Measurements from ENCODE around the gene SLC9A9.

Gene SLC9A9

DNA sequence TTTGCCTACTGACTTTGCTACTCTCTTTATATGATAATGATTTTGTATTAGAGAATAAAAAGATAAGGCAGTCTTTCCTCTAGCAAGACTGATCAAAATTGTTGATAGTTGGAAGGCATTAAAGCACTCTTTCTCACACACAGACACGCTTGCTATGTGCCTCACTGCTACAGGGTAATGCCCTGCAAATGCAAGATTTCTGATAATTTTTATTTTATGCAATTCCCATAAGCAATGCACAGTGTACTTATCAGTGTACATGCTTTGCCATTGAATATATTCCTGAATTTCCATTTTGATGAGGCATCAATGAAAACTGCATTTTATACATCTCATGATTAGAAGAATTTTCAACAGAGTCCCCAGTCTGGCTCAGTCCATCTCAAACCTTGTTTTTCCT lies 465.5 kb downstream of the SLC9A9 start:
- DNase-seq, result no peak

DNA sequence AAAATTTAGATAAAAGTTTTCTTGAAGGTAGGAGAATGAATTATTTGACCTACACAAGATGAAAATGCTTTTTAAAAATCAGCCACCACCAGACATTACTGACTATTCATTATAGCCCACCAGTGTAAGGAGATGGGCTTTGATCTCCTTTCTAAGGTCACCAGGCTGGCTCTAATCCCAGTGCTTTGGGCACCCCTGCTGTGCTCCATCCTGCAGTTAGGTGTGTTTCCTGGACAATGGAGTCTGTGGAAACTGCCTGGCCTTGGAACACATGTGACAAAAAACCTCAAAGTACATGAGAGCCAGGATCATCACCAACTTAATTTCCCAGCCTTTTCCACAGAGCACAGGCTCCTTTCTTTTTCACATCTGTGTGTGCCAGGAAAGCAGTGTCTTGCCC lies 467.8 kb downstream of the SLC9A9 start:
- no peak for DNase-seq

DNA sequence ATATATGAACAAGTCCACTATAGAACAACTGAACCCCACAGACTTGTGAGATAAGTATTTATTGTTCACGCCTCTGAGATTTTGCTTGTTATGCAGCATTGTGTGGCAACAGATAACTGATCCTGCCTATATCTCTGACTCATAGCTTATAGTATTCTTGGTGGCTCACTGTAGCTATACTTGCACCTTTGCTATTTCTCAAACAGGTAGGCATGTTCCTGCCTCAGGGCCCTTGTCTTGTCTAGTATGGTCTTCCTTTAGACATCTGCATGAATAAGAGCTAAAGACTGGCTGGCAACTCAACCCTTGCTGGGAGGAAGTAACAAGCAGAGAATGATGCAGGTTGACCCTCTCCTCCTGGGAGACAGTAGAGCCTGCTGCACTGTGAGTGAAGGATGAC lies 472.6 kb downstream of the SLC9A9 start:
- DNase-seq, result no peak

DNA sequence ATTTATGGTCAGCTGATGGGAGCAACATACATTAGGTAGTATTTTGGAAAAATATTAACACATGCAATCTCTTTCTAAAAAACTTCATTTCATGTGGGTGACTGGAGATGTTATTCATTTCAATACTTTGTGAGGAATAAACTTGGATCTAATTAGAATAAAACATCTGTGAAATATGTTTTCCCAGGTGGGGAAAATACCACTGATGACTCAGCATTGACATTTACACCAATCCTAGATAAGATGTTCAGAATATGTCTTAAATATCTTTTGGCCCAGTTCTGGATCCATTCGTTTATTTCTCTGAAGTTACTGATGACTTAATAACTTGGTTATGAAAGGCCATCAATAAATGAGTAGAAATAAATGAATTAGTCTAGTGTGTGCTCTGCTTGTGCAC lies 481.1 kb downstream of the SLC9A9 start:
- DNase-seq, result no peak

DNA sequence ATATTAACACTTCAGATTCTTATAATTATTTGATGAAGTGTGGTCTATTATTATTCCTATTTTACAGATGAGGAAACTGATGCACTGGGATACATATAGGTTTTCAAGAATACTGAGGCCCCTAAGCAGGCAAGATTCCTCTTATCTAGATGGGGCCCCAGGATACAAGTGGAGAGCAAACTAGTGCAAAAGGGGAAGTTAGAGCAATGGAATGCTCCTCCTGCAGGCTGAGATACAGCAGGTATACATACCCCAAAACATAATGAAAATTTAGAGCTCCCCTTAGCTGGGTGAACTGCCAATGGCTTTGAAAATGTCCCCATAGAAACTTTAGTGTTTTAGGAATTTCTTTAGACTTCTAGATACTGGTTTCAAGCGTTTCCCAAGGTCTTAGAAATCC lies 481.6 kb downstream of the SLC9A9 start:
- no peak for DNase-seq

DNA sequence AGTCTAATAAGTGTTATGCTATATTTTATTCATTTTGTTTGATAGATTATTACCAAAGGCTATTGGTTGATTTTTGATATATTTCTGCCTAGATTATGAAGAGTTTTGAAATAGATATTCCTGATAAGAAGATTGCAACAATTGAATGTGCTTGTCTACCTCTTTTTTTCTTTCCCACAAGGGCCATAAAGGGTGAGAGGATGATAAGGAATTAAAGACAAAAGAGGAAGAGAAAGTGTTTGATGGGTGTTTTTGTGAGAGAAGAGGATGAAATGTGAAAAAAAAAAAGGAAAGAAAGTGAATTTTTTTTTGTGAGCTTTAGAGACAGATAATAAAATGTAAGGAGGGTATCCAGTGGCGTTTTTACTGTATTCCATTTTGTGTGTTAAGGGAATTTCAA lies 484.3 kb downstream of the SLC9A9 start:
- DNase-seq, result no peak

DNA sequence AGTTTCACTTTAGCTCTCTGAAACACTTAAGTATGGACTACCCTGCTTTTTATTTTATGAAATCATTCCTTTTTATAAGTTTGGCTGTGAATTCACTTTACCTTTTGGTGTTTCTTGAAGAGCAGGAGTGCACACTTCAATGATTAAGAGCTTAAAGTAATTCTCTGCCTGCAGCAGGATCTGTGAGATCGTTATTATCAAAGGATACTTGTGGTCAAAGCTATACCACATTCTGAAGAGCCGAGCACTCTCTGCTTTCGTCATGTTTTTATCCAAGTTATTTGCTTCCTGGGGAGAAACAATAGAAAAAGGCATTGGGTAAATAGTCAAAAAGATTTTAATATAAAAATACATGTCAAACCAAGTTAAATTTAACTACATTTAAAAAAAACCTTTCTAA lies 485.0 kb downstream of the SLC9A9 start:
- DNase-seq, result no peak

DNA sequence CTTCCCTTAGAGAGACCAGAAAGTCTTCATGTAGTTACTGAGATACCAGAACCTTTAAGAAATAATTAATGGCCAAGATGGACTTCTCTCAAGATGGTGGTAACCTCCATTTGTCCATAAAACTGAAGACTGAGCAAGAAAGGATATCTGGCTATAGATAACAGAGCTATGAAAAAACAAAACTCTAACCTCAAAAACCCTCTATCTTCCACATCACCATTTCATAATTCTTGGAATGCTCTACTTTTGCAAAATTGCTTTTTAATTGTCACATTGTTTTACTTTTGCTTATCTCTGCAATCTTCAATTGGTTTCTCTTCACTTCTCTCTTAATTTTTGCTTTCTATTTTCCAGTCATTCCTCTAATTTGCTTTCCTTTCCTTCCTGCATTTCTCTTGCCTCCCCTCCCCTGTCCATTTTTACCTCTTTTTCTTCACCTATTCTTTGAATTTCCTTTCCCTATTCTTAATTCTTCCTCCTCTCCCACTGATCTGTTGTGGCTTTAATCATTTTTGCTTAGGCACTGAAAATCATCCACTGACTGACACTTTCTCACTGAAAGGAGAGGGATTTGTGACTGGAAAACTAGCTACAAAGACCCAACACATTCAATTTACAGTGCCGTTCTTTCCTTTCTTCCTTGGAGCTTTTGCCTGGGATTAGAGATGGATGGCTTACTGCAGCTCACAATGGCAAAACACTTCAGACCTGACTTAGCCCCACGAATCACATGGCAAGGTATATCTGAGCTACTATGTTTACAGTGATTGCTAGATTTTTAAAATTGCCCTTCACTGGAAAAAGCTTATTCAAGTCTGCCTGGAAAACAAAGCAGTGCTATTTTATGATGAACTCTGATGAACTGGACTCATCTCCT lies 485.9 kb downstream of the SLC9A9 start:
- no peak for DNase-seq

DNA sequence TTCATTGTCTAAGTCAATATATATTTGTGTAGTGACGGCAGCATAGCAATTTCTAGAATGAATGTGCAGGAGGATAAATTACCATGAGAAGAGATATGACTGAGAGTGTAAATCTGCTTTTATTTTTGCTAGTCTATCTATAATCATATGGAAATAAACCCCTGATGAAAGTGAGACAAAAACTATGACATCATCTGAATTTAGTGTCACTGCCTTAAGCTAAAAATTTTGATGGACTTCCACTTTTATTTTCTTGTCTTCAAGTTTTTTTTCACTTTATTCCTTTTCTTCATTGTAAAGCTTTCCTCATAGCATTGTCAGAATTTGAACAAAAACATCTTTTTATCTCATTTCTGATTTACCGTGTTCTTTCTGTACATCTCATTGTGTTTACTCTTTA lies 486.7 kb downstream of the SLC9A9 start:
- DNase-seq, result no peak

DNA sequence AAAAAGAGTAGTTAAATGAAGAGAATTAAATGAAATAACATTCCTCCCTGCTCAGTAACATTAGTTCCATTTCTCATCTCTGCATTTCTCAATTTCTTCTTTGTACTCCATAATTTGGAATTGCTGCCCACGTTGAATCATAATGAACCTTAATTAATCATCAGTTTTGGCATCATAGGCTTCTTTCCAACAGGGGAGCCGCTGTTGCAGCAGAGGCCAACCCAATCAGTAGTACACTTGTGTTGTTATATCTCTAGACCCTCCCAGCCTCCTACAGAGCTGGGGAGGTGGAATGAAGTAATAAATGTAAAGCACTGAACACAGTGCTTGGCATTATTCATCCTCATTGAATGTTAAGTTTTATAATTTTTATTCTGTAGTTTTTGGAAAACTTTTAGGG lies 488.0 kb downstream of the SLC9A9 start:
- DNase-seq, result no peak

DNA sequence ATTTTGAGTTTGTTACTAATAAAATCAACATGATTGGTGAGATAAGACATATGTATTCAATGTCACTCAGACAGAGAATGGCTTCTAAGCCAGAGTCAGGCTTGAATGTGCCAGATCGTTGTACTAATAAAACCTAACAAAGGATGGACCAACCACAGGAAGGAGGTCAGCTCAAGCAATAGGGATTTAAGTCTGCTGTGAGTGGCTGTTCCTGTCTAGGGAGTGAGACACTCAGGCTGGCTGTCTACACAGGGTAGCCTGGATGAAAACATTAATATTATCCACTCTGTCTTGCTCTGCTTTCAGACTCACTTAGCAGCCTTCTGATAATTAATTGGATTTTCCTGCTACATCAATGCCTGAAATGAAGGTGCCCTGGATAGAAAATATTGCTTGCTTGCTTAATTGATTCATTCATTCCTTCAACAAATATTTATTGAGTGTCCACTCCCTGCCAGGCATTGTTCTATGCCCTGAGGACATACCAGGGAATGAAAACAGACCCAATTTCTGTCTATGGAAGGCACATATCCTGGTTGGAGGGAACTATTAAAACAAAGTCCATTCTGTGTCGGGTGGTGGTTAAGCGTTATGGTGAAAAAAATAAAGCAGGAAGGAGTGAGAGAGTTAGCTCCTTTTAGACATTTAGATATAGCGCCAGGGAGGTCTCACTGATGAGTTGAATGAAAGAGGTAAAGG lies 489.3 kb downstream of the SLC9A9 start:
- DNase-seq, result no peak

DNA sequence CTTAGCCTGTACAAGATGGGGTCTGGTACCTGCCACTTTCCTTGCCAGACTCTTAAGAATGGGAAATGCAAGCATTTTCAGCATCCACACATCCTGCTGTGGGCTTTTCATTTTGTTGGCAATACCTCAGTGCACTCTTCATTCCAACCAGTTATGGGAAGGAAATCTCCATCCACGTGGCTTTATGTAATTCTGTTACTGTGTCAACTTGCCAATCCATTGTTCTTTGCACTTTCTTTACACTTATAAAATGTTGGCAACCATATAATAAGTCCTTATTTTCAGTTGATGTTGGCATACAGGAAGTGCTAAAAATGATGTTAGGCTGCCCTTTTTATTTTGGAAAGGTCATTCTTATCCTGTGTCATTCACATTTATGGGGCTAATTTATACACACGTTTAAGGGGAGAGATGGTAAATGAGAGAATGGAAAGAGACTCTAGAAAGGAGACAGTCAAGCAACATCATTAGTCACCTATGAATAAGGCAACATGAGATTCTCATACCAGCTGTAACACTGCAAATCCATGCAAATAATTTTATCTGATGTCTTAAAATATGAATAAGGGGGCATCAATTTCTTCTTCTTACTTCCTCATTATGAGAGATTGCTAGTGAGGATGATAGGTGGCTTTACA lies 490.0 kb downstream of the SLC9A9 start:
- DNase-seq, result no peak

DNA sequence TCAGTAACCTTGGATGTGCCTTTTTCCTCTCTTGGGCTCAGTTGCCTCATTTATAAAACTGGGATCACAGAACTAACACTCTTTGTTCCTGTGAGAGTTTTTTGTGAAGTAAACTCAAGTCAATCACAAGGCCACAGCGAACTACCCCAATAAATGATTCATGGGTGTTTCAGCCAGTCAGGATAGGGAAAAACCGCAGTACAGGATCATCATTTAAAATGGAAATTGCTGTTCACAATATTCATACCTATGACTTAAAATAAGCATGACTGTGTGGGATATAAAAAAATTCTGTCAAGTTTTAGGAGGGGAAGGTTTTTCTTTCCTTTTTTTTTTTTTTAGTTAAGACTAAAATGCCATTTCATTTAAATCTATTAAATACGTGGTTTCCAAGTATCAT lies 490.6 kb downstream of the SLC9A9 start:
- DNase-seq, result no peak

DNA sequence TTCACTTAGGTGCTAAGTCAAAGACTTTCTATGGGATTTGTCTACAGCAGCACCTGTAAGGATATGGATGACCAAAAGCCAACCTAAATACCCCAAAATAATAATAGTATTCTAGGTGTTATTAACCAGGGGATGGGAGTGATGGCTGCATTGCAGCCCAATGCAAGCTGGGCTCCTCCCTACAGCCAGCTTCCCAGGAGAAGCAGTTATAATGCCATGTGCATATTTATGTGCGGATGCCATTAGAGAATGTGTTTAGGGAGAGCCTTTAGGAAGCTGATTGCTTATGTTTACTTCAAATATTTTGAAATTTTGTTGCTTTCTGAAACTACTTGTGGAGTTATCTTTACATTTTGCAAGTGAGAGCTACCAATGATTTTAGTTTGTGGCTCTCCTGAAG lies 491.4 kb downstream of the SLC9A9 start:
- DNase-seq, result no peak

DNA sequence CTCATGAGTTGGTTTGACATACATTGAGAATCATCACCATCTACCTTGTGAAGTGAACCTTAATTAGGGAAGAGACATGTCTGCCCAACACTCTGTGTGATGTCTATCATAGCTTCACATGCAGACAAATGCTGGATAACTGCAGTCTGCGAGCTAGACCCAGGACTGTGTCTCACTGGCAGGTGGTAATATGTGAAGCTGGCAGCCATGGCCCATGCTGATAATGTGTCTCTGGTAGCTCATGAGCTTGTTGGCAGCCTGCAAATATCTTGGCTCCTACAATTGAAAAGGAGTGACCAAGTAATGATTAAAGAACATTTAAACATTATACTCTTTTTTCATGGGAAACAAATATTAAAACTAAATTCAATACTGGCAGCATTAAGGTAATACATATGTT lies 493.9 kb downstream of the SLC9A9 start:
- DNase-seq, result no peak

DNA sequence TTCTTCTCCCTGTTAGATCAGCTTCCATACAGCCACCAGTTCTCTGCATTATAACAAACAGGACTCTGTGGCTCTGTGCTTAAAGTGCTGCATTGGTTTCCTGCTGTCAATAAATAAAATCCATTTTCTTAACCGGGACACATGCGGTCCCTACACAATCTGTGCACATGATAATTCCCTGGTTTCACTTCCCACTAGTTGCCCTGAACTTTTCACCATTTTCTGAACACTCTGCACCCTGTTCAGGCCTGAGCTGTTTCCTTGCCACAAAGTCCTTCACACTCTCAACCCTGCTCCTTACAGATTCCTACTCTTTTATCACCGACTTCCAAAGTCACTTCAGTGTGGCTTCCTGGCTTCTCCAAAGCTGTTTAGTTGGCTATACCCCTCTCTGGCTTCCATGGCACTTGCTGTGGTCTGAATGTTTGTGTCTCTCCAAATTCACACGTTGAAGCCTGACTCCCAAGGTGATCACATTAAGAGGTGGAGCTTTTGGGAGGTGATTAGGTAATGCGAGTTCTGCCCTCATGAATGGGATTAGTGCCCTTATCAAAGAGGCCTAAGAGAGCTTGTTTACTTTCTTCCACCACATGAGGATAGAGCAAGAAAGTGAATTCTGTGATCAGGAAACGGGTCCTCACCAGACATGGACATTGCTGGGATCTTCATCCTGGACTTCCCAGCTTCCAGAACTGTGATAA lies 495.3 kb downstream of the SLC9A9 start:
- DNase-seq, result no peak

DNA sequence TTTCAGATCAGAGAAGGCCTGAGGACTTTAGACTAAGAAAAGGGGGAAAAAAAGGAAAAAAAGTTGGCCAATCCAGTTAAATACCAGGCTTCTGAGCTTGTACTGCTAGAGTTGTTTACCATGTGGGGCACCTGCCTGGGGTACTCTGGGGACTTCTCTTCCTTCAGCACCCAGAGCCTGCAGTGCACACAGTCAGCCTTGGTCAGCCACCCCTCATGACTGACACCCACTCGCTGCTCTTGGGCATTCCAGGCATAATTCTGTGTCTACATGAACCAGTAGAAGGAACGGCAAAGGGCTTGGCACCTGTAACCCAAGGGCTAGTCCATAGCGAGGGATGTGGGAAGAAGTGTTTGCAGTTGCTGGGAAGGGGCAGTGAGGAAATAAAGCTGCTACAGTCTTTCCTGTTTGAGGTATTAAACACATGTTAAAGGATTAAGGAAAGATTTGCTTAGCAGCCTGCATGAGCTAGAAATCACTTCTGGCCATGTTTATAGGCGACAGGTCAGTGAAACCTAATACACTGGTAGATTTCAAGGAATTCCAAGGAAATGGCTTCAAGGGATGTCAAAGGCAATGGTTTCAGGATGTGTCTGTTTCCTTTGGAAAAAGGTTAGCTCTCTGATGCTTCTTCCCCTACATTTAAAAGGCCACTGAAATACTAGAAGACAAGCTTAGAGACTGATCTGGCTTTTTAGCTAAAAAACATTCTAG lies 496.2 kb downstream of the SLC9A9 start:
- no peak for DNase-seq

DNA sequence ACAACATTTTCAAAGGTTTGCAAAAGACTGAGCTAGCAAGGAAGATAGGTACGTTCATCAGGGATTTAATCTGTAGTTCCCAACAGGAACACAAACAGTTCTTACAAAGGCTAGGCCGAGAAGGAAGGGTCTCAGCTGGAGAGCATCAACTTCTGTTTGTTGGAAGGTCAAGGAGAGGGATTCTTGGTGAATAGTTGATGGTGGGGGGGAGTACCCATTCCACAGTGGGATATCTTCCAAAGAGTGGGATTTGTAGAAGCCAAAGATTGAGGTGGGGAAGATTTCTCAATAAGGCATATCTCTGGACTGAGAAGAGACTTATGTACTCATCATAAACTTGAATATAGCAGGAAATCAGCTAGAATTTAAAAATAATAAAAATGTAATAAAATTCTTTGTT lies 496.9 kb downstream of the SLC9A9 start:
- DNase-seq, result no peak

DNA sequence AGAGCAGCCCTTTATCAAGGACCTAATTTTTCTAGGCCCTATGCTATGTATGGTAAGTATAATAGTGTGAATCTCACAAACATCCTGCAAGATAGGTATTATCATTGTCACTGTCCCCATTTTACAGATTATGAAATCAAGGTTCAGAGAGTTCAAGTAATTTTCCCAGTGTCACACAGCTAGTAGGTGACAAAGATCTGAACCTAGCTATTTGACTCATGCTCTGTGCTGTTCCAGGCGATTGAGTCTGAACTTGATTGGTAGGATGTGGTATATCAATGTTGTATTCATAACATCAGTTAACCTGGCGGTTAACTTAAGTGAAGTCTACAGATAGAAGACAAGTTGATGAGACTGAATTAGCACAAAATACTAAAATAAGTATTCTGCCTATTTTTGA lies 498.8 kb downstream of the SLC9A9 start:
- no peak for DNase-seq

DNA sequence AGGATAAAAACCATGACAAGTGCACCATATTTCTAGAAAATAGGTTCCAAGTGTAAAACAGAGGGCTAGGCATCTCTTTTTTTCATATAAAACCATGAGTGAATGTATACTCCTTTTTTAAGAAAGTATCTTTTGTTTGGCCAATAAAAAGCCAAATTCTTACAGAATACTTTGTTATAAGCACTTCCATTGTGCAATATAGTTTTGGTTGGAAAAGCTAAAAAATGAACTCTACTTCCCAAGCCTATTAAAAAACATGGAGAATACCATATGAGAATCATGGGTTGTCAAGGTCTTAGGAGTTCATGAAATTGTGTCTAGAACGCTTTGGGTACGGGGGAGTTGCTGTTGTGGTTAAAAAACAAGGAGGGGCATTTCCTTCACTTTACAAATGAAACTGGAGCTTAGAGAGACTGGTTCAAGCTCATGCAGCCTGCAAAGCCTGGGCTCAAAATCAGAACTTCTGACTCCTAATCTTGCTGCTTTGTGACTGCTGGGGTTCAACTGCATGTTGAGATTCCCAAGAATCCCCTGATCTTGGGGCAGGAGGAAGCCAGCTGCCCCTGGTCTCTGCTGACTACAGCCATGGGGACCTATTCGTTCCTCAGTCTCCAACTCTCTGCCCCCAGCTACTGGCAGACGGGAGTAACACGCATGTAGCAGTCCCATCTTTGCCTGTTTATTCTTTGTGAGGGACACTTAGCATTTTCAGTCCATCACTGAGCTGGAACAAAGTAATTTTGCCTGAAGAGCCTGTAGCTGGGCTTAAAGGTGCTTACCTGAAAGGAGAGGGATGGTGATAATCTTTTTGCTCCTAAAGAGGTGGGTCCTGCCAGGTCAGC lies 499.6 kb downstream of the SLC9A9 start:
- no peak for DNase-seq

DNA sequence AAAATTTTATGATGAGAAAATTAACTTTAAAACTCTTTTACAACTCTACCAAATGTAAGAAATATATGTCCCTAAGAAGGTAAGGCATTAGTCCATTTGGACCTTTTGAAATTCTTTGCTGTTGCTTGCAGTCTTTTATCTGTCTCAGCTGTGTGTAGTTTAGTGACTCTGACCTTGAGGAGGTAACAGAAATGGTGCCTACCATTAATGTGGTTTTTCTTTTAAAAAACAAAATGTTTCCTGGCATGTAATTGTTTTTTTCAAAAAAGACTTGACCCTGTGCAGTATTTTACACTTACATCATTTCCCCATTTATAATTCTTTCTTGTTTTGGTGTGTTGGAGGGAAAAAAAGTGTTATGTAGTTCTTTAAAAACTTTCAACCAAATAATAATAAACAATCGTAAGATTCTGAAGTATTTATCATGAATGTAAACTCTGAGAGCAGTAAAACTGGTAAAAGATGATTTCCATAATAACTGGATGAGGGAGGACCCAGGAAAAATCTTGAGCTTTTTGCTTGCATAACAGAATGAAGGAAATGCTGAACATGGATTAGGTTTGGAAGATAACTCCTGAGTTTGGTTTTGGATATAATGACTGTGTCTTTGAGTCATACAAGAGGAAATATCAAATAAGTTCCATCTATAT lies 503.6 kb downstream of the SLC9A9 start:
- DNase-seq, result no peak

All from stimulated activated CD4-positive, alpha-beta T cell treated with anti-CD3 and anti-CD28 coated beads, Interleukin-2, amount 100 ng/mL, for 48 hours (primary cell).